Sigmoid colon (tissue), 7 donors: Measurements from ENCODE around the gene ZNF350. TPM values are rescaled to one million over a fixed set of nuclear protein-coding genes. Genes with fewer than 3 reads are reported as not detected.

Experiments used
- DNase-seq: peaks from one replicate; pipeline ENCODE4 v3.0.0-alpha.2; 2019
- H3K27ac ChIP-seq, 4 donors: fragments of 200-600 bp; sonication (generic); one replicate each; pipeline ENCODE4 v1.5.1; 2016 to 2019; ENCODE audit warnings: mild to moderate bottlenecking in 1 of 4
- H3K27me3 ChIP-seq, 3 donors: fragments of 200-600 bp; sonication (generic); one replicate each; pipeline ENCODE4 v1.5.1; 2019; ENCODE audit warnings: mild to moderate bottlenecking in 1 of 3
- H3K36me3 ChIP-seq, 4 donors: fragments of 200-600 bp; sonication (generic); one replicate each; pipeline ENCODE4 v1.5.1; 2016 to 2019
- H3K4me1 ChIP-seq, 4 donors: fragments of 200-600 bp; sonication (generic); one replicate each; pipeline ENCODE4 v1.5.1; 2017 to 2019
- H3K4me3 ChIP-seq, 4 donors: fragments of 200-600 bp; sonication (generic); one replicate each; pipeline ENCODE4 v1.5.1; 2017 to 2019; ENCODE audit warnings: mild to moderate bottlenecking in 2 of 4, moderate library complexity in 1 of 4
- H3K9me3 ChIP-seq, 4 donors: fragments of 200-600 bp in 3 of 4; sonication (generic) in 3 of 4; one replicate each; pipeline versions ENCODE4 v1.5.1 to v1.6.1; 2013 to 2019
- EP300 ChIP-seq, 4 donors: sonication (generic); formaldehyde crosslinking; IDR thresholded peaks; one replicate each; pipeline ENCODE4 v1.6.1; 2017; ENCODE audit warnings: antibody characterized with exemption in 4 of 4
- POLR2A ChIP-seq, 2 donors: fragments of 450-650 bp; IDR thresholded peaks; one replicate each; pipeline ENCODE4 v1.6.1; 2016; ENCODE audit warnings: antibody characterized with exemption in 2 of 2, mild to moderate bottlenecking in 2 of 2, moderate library complexity in 2 of 2
- POLR2AphosphoS5 ChIP-seq, 4 donors: sonication (generic); formaldehyde crosslinking; IDR thresholded peaks; one replicate each; pipeline ENCODE4 v1.6.1; 2017; ENCODE audit warnings: antibody characterized with exemption in 4 of 4
- WGBS, 2 donors: extraction: QIAGEN DNeasy Blood & Tissue Kit; methylation state at CpG; one replicate each; pipeline ENCODE4 v1.1.7; 2013; 5-methylcytosine and 5-hydroxymethylcytosine counted together
- intact Hi-C: fragments of 100-400 bp; cut with DNase I; formaldehyde crosslinking; loops from one replicate; pipeline ENCODE4 v1.15.1; 2023
- polyA plus RNA-seq, 3 donors: library from polyadenylated mRNA; stranded (reverse); fragments of 200-250 nt; gene quantifications; one replicate each; pipeline ENCODE4 v1.2.3, GENCODE V29; 2013
- total RNA-seq, 4 donors: library from RNA; depleted of rRNA; stranded (reverse); fragments of >200 nt; gene quantifications; one replicate each; pipeline ENCODE4 v1.1.0, GENCODE V29; 2016
- TF ChIP-seq, protein P1 (sequence below), 4 experiments: fragments of 450-650 bp in 3 of 4; fragments of 200-600 bp in 1 of 4; IDR thresholded peaks; one replicate each; pipeline ENCODE4 v1.5.1; 2016 to 2019; ENCODE audit warnings: antibody characterized with exemption in 4 of 4, mild to moderate bottlenecking in 3 of 4, moderate library complexity in 2 of 4
- donor health status: healthy with polysubstance abuse.
- donor health status: Bipolar disorder and iron deficiency.
- donor health status: healthy.

ZNF350 gene
- total and polyA plus RNA-seq, 7 donors: 6.6 to 19.7 (median 13.2) TPM

- peak overlapping the region; percentile 81 to 88 (median 86) for H3K27ac ChIP-seq
Measured at GRCh38 chr19:51927859-51928258, 58.8 kb downstream of the ZNF350 start.

DNA sequence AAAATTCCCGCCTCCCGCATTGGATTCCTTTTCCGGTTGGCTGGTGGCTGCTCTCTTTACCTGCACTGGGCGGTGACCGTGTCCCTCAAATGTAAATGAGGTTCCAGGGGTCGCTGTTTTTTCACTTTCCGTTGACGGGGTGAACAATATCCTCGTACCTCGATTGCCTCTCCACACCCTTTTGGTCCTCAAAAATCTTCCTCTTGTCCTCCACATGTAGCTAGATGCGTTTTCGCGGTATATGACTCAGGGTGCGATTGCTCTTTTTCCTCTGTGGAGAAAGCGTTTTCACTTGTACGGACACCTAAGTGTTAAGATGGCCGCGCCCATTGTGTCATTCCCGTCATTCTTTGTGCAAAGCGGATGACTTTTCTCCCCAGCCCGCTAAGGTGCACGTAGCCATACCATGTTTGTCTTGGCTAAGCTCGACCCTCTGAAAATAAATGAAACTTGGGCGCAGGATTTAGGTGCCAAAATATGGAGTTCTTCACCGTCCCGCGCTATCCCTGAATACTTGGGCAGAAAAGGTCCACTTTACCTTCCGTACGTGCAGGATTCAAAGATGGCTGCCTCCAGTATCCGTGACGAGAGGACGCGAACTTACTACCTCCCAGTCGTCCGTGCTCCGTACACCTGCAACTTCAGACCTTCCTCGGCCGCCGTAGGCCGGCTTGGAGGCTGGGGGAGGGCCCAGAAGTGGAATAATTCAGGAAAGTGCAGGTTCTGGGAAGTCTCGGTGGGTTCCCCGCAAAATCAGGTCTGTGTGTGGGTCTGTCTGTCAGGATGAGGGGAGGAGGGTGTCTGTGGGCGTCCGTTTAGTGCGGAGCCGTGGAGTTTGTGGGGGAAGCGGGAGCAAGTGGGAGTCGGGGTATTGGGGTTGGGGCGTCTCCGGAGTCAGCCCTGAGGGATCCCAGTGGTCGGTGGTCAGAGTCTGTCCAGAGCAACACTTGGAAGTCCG, 59.6 kb downstream of the ZNF350 start, which contains the start of gene ZNF613:
ZNF613 (plus strand) TSS at position 689 of the 958 bp plus-strand sequence. CDS start 8,749 bp downstream, outside the sequence.
- intact Hi-C loops: loop anchor here (1.0 kb wide), 1 partner anchor 39 kb away; no protein-coding TSS in a partner anchor
- Histone ChIP-seq H3K4me3 (peak within 1 kb of the TSS; percentile 68 to 91 (median 84)), H3K27me3 (no peaks in the 10 kb centered on the region), H3K9me3 (peaks cover 12 to 19% (median 13%) of the 10 kb centered on the region in 4 donors), H3K4me1 (peaks cover 0 to 14% (median 11%) of the 10 kb centered on the region in 4 donors), H3K27ac (peak within 1 kb of the TSS; percentile 81 to 88 (median 86)), H3K36me3 (peaks cover 4 to 24% (median 13%) of the 10 kb centered on the region in 4 donors)
- peak; percentile 92 for DNase-seq
- TF ChIP-seq EP300 (IDR thresholded peaks at IDR 0.05) (no peak), POLR2AphosphoS5 (IDR thresholded peaks at IDR 0.05) (peak in 3 of 4 donors; percentile 23 to 45 (median 36)), POLR2A (IDR thresholded peaks at IDR 0.05) (no peak)
- TF ChIP-seq, protein P1, sequence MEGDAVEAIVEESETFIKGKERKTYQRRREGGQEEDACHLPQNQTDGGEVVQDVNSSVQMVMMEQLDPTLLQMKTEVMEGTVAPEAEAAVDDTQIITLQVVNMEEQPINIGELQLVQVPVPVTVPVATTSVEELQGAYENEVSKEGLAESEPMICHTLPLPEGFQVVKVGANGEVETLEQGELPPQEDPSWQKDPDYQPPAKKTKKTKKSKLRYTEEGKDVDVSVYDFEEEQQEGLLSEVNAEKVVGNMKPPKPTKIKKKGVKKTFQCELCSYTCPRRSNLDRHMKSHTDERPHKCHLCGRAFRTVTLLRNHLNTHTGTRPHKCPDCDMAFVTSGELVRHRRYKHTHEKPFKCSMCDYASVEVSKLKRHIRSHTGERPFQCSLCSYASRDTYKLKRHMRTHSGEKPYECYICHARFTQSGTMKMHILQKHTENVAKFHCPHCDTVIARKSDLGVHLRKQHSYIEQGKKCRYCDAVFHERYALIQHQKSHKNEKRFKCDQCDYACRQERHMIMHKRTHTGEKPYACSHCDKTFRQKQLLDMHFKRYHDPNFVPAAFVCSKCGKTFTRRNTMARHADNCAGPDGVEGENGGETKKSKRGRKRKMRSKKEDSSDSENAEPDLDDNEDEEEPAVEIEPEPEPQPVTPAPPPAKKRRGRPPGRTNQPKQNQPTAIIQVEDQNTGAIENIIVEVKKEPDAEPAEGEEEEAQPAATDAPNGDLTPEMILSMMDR (IDR thresholded peaks at IDR 0.05): peak in 1 of 4 experiments; percentile 12
- 0 to 1% methylated on average over 52 of the region's 52 CpGs for WGBS, 2 donors

More at GRCh38 chr19:51927859-51928258, 58.8 kb downstream of the ZNF350 start:
- intact Hi-C loops: loop anchor here (1.0 kb wide), 1 partner anchor 40 kb away; no protein-coding TSS in a partner anchor
- peaks cover 4 to 17% (median 6%) of the 10 kb centered on the region in 4 donors for H3K9me3 ChIP-seq
- peak overlapping the region; percentile 68 to 91 (median 84) for H3K4me3 ChIP-seq
- H3K27me3 ChIP-seq: no peaks in the 10 kb centered on the region
- TF ChIP-seq POLR2AphosphoS5 (IDR thresholded peaks at IDR 0.05) (no peak), EP300 (IDR thresholded peaks at IDR 0.05) (no peak), POLR2A (IDR thresholded peaks at IDR 0.05) (no peak)
- TF ChIP-seq, protein P1 (IDR thresholded peaks at IDR 0.05): no peak
- H3K36me3 ChIP-seq: peaks cover 4 to 31% (median 16%) of the 10 kb centered on the region in 4 donors
- no peak for DNase-seq
- 31 to 36% methylated on average over 13 of the region's 13 CpGs for WGBS, 2 donors
- peaks cover 0 to 14% (median 11%) of the 10 kb centered on the region in 4 donors for H3K4me1 ChIP-seq

DNA sequence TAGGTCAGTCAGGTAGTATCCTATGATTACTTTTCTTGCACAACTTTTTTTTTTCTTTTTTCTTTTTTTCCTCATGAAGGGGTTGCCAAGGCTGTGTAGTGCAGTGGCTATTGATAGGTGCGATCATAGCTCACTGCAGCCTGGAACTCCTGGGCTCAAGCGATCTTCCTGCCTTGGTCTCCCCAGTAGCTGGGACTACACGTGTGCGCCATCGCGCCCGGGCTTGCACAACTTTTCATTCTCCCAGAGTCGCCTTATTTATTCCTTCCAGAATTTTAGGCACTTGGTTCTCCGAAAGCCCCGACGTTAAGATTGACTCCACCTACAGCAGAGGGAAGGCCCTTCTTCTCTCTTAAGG, 60.2 kb downstream of the ZNF350 start:
- intact Hi-C loops: no loop called here
- peak overlapping the region; percentile 68 to 91 (median 84) for H3K4me3 ChIP-seq
- peaks cover 4 to 18% (median 10%) of the 10 kb centered on the region in 4 donors for H3K36me3 ChIP-seq
- TF ChIP-seq EP300 (IDR thresholded peaks at IDR 0.05) (no peak), POLR2AphosphoS5 (IDR thresholded peaks at IDR 0.05) (no peak)
- WGBS, 2 donors: 25 to 38% methylated on average over 11 of the region's 11 CpGs
- DNase-seq: no peak
- peak overlapping the region; percentile 81 to 88 (median 86) for H3K27ac ChIP-seq
- peaks cover 18 to 25% (median 19%) of the 10 kb centered on the region in 4 donors for H3K9me3 ChIP-seq
- no peaks in the 10 kb centered on the region for H3K27me3 ChIP-seq
- H3K4me1 ChIP-seq: peaks cover 0 to 14% (median 11%) of the 10 kb centered on the region in 4 donors

DNA sequence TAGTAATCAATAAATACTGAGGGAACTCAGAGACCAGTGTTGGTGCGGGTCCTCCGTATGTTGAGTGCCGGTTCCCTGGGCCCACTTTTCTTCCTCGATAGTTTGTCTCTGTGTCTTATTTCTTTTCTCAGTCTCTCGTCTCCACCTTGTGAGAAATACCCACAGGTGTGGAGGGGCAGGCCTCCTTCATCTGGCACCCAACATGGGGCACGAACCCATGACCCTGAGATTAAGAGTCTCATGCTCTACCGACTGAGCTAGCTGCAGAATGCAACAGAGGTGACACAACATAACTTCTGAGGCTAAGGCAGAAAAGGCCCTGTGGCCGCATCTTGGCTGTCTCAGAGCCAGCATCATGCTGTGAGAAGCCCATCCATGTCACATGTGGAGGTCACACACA, 64.7 kb downstream of the ZNF350 start:
- DNase-seq: no peak
- Histone ChIP-seq H3K9me3 (peaks cover 23 to 62% (median 36%) of the 10 kb centered on the region in 4 donors), H3K4me1 (peaks cover 0 to 4% (median 2%) of the 10 kb centered on the region in 4 donors), H3K27me3 (no peaks in the 10 kb centered on the region), H3K4me3 (no peak overlapping the region), H3K27ac (no peak overlapping the region), H3K36me3 (no peaks in the 10 kb centered on the region)
- 93 to 95% methylated on average over 8 of the region's 8 CpGs for WGBS, 2 donors
- TF ChIP-seq, protein P1 (IDR thresholded peaks at IDR 0.05): no peak
- TF ChIP-seq EP300 (IDR thresholded peaks at IDR 0.05): no peak
- no peak for TF ChIP-seq POLR2AphosphoS5 (IDR thresholded peaks at IDR 0.05)
- no peak for TF ChIP-seq POLR2A (IDR thresholded peaks at IDR 0.05)
- intact Hi-C loops: no loop called here

GRCh38 chr19:51919606-51920005, 67.0 kb downstream of the ZNF350 start:
- Histone ChIP-seq H3K27me3 (no peaks in the 10 kb centered on the region), H3K4me1 (no peaks in the 10 kb centered on the region), H3K36me3 (no peaks in the 10 kb centered on the region), H3K9me3 (peaks cover 23 to 73% (median 55%) of the 10 kb centered on the region in 4 donors), H3K27ac (no peak overlapping the region), H3K4me3 (no peak overlapping the region)
- 88 to 94% methylated on average over 3 of the region's 3 CpGs for WGBS, 2 donors
- intact Hi-C loops: no loop called here
- TF ChIP-seq POLR2A (IDR thresholded peaks at IDR 0.05) (no peak), EP300 (IDR thresholded peaks at IDR 0.05) (no peak), POLR2AphosphoS5 (IDR thresholded peaks at IDR 0.05) (no peak)
- TF ChIP-seq, protein P1 (IDR thresholded peaks at IDR 0.05): no peak
- no peak for DNase-seq
